Gastroesophageal sphincter (tissue), 3 donors: ENCODE measurements around the gene SLC25A33.

Source experiments
- EP300 ChIP-seq: sonication (generic); formaldehyde crosslinking; IDR thresholded peaks from one replicate; pipeline ENCODE4 v1.6.1; 2017; ENCODE audit warnings: antibody characterized with exemption, mild to moderate bottlenecking
- POLR2A ChIP-seq, 2 donors: fragments of 450-650 bp; IDR thresholded peaks; one replicate each; pipeline ENCODE4 v1.6.1; 2017; ENCODE audit warnings: antibody characterized with exemption in 2 of 2, mild to moderate bottlenecking in 2 of 2, moderate library complexity in 1 of 2
- TF ChIP-seq, protein P1 (sequence below), 4 experiments: fragments of 200-600 bp in 2 of 4; fragments of 450-650 bp in 2 of 4; sonication (generic) in 1 of 4; IDR thresholded peaks; one replicate each; pipeline ENCODE4 v1.5.1; 2017 to 2019; ENCODE audit warnings: antibody characterized with exemption in 4 of 4, mild to moderate bottlenecking in 2 of 4, moderate library complexity in 2 of 4

DNA sequence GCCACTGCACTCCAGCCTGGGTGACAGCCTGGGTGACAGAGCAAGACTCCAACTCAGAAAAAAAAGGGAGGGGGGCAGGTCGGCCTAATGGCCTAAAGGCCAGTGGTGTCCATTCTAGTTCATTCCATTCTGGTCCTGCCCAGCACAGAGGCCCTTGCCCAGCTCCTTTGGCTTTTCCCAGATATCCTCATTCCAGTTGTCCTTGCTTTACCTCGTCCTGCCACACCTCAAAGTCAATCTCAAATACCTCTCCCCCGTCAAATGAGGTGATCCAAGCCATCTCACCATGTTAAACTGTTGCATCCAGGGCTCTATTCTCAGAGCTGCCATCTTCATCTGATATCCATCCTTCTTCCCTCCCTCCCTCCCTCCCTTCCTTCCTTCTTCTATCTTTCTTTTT lies 92.3 kb downstream of the SLC25A33 start:
- TF ChIP-seq, protein P1, sequence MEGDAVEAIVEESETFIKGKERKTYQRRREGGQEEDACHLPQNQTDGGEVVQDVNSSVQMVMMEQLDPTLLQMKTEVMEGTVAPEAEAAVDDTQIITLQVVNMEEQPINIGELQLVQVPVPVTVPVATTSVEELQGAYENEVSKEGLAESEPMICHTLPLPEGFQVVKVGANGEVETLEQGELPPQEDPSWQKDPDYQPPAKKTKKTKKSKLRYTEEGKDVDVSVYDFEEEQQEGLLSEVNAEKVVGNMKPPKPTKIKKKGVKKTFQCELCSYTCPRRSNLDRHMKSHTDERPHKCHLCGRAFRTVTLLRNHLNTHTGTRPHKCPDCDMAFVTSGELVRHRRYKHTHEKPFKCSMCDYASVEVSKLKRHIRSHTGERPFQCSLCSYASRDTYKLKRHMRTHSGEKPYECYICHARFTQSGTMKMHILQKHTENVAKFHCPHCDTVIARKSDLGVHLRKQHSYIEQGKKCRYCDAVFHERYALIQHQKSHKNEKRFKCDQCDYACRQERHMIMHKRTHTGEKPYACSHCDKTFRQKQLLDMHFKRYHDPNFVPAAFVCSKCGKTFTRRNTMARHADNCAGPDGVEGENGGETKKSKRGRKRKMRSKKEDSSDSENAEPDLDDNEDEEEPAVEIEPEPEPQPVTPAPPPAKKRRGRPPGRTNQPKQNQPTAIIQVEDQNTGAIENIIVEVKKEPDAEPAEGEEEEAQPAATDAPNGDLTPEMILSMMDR (IDR thresholded peaks at IDR 0.05) = no peak
- TF ChIP-seq EP300 (no peak), POLR2A (IDR thresholded peaks at IDR 0.05) (no peak)
